Measurements from ENCODE around the gene POGZ. TPM values are rescaled to one million over a fixed set of nuclear protein-coding genes. Genes with fewer than 3 reads are reported as not detected.
A peak's percentile ranks its signal among the peaks of the same experiment; 100 is the strongest.
"Not testable (repeated sequence)": the region's sequence is repeated elsewhere in the genome, so short reads cannot be mapped to it uniquely, and the experiment has no call there.

POGZ gene
- polyA plus RNA-seq, 3 donors = 106 to 148 (median 113) TPM

DNA sequence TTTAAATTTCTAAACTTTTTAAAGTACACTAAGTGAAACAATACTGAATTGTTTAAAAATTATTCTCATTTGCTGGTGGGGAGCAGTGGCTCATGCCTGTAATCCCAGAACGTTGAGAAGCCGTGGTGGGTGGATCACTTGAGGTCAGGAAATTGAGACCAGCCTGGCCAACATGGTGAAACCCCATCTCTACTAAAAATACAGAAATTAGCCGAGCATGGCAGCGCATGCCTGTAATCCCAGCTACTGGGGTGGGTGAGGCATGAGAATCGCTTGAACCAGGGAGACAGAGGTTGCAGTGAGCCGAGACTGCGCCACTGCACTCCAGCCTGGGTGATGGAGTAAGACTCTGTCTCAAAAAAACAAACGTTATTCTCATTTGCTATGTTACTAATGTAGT is 21.9 kb downstream of the POGZ start:
- peak in 1 of 11 donors; percentile 26 for DNase-seq (ENCODE audit: extremely low read depth in 1 of 11, low read depth in 9 of 11, low spot score in 4 of 11)

GRCh38 chr1:151436985-151437384 is 22.3 kb downstream of the POGZ start:
- no peak for DNase-seq (ENCODE audit: extremely low read depth in 1 of 11, low read depth in 9 of 11, low spot score in 4 of 11)

DNA sequence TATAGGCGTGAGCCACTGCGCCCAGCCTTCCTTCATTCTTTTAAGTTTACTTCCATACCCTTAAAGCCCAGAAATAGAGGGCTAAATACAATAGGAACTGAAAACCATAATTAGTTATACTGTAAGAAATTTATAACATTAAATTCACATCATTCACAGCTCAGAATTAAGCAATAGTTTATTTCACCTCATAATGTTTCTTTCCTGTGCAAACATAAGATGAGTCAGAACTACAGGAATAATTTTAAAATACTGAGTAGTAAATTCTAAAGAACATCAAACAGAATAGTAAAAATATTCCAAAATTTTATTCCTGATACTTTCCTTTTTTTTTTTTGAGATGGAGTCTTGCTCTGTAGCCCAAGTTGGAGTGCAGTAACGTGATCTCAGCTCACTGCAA is 24.1 kb downstream of the POGZ start:
- DNase-seq (ENCODE audit: extremely low read depth in 1 of 11, low read depth in 9 of 11, low spot score in 4 of 11) = no peak

DNA sequence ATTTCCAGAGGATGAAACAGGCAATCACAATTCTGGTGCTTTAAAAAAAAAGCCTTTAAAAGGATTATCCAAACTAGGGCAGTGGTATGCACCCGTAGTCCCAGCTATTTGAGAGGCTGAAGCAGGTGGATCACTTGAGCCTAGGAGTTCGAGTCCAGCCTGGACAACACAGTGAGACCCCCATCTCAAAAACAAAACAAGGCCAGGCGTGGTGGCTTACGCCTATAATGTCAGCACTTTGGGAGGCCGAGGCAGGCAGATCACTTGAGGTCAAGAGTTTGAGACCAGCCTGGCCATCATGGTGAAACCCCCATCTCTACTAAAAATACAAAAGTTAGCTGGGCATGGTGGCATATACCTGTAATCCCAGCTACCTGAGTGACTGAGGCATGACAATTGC is 25.5 kb downstream of the POGZ start:
- not testable (repeated sequence) for DNase-seq (ENCODE audit: extremely low read depth in 1 of 11, low read depth in 9 of 11, low spot score in 4 of 11)

DNA sequence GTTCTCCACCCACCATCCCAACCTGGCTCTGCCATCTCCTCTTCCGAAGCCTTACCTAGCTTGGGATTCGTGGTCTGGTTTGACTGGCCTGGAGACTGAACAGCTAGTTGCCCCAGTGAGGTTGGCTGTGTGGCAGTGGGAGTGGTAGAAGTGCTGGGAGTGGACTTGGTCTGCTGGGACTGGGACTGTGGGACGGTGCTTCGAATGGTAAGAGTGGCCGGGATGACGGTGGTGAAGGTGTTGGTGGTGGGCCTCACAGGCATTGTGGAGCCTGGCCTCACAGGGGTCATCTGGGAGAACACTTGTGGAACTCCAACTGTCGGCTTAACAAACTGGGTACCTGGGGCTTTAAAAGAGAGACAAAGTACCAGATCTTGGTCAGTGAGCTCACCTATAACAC is 31.2 kb downstream of the POGZ start:
- no peak for DNase-seq (ENCODE audit: extremely low read depth in 1 of 11, low read depth in 9 of 11, low spot score in 4 of 11)

- DNase-seq (ENCODE audit: extremely low read depth in 1 of 11, low read depth in 9 of 11, low spot score in 4 of 11) = no peak
Measured at GRCh38 chr1:151425103-151425502, 34.2 kb downstream of the POGZ start.

GRCh38 chr1:151419819-151420218 is 39.5 kb downstream of the POGZ start:
- no peak for DNase-seq (ENCODE audit: extremely low read depth in 1 of 11, low read depth in 9 of 11, low spot score in 4 of 11)

GRCh38 chr1:151418081-151418480 is 41.2 kb downstream of the POGZ start:
- no peak for DNase-seq (ENCODE audit: extremely low read depth in 1 of 11, low read depth in 9 of 11, low spot score in 4 of 11)

DNA sequence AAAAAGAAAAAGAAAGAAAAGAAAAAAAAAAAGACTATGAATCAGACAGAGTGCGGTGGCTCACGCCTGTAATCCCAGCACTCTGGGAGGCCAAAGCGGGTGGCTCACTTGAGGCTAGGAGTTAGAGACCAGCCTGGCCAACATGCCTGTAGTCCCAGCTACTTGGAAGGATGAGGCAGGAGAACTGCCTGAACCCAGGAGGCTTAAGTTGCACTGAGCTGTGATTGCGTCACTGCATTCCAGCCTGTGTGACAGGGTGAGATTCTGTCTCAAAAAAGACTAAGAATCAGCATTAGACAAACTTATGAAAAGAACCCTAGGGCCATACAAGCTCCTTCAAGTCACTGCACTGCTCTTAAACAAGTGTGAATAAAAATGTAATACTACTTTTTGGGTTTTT is 43.1 kb downstream of the POGZ start:
- DNase-seq (ENCODE audit: extremely low read depth in 1 of 11, low read depth in 9 of 11, low spot score in 4 of 11) = no peak

DNA sequence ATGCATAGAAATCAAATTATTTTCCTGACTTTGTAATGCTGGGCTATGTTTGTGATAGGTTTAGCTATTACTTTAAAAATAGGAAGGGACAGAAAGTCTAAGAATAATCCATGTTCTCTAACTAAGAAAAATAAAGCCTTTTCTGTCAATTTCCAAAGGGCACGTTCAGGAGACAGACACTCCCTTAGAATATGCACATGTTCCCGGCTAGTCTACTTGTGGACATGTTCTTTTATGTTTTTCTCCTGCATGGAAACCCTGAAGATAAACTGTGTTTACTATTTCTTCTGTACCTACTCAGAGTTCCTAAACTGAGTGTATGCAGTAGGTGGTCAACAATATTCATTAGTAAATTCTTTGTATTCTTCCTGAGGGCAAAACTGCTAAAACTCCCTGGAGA is 47.4 kb downstream of the POGZ start:
- no peak for DNase-seq (ENCODE audit: extremely low read depth in 1 of 11, low read depth in 9 of 11, low spot score in 4 of 11)

GRCh38 chr1:151408891-151409290 is 50.4 kb downstream of the POGZ start:
- DNase-seq (ENCODE audit: extremely low read depth in 1 of 11, low read depth in 9 of 11, low spot score in 4 of 11) = no peak

- no peak for DNase-seq (ENCODE audit: extremely low read depth in 1 of 11, low read depth in 9 of 11, low spot score in 4 of 11)
Measured at GRCh38 chr1:151407304-151407703, 52.0 kb downstream of the POGZ start.

GRCh38 chr1:151406176-151406575 is 53.1 kb downstream of the POGZ start:
- DNase-seq (ENCODE audit: extremely low read depth in 1 of 11, low read depth in 9 of 11, low spot score in 4 of 11) = no peak

DNA sequence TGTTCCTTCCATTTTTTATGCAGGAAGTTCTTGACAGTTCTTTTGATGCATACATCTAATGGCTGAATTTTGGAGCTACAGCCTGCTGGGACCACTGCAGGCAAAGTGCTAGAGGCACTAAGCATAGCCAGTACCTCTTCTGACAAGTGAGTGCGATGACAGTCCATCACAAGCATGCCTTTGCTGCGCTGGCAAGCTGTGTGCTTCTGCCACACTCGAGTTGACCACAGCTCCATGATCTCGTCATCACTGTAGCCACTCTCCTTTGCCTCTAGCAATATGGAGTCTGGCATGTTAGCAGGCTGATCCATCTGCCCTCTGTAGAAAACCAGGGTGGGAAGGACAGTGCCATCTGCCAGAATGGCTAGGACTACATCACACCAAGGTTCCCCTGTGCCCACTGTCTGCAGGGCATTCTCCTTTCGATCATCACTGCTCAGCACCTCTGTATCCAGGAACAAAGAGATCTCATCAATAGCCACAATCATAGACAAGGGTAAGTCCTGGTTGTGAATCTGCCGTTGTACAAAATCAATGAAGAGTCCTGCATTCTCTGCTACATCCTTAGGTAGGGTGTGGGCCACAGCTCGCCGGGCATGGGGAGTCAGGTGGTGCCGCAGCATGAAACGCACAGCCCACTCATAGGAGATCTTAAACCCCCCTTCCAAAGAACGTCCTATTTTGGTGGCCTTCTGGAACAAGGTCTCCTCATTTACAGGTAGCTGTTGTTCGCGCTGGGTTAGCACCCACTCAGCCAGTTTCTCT is 53.9 kb downstream of the POGZ start:
- no peak for DNase-seq (ENCODE audit: extremely low read depth in 1 of 11, low read depth in 9 of 11, low spot score in 4 of 11)

- DNase-seq (ENCODE audit: extremely low read depth in 1 of 11, low read depth in 9 of 11, low spot score in 4 of 11) = no peak
Measured at GRCh38 chr1:151403612-151404011, 55.7 kb downstream of the POGZ start.

GRCh38 chr1:151402764-151403163 is 56.5 kb downstream of the POGZ start:
- DNase-seq (ENCODE audit: extremely low read depth in 1 of 11, low read depth in 9 of 11, low spot score in 4 of 11) = no peak

GRCh38 chr1:151401860-151402259 is 57.4 kb downstream of the POGZ start:
- DNase-seq (ENCODE audit: extremely low read depth in 1 of 11, low read depth in 9 of 11, low spot score in 4 of 11) = no peak

GRCh38 chr1:151401125-151401788 is 58.0 kb downstream of the POGZ start:
- no peak for DNase-seq (ENCODE audit: extremely low read depth in 1 of 11, low read depth in 9 of 11, low spot score in 4 of 11)

GRCh38 chr1:151399324-151400171 is 59.7 kb downstream of the POGZ start, which contains the start of gene PSMB4:
PSMB4 (plus strand) TSS chr1:151399573; CDS start chr1:151399588, 15 bp downstream.
- peak; percentile 84 to 95 (median 90) for DNase-seq (ENCODE audit: extremely low read depth in 1 of 11, low read depth in 9 of 11, low spot score in 4 of 11)

DNA sequence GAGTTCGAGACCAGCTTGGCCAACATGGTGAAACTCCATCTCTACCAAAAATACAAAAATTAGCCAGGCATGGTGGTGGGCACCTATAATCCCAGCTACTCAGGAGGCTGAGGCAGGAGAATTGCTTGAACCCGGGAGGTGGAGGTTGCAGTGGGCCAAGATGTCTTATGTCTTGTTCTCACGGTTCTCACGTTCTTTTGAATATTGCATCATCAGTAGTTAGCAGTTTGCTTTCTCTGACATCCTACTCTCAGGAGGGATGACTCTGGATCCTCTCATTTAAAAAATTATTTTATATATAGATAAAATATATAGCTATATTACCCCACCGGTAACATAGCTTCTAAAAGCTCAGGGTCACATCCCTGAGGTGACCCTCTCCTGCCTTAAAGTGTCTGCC is 63.0 kb downstream of the POGZ start:
- DNase-seq (ENCODE audit: extremely low read depth in 1 of 11, low read depth in 9 of 11, low spot score in 4 of 11) = not testable (repeated sequence)
